Heart left ventricle (tissue), 16 donors: ENCODE data around the gene TMEM8B. TPM values are rescaled to one million over a fixed set of nuclear protein-coding genes. Genes with fewer than 3 reads are reported as not detected.

Source experiments
- ATAC-seq, 4 donors: fragments of 200-7000 bp; cut with Tn5 transposase; one replicate each; pipeline ENCODE4 v1.9.1; 2020 to 2022; ENCODE audit warnings: moderate library complexity in 4 of 4, mild to moderate bottlenecking in 3 of 4, moderate number of reproducible peaks in 1 of 4
- DNase-seq, 5 donors: peaks; one replicate each; pipeline ENCODE4 v3.0.0-alpha.2; 2020
- H3K27ac ChIP-seq, 12 donors: fragments of 200-600 bp; sonication (generic) in 4 of 12; one replicate each; pipeline versions ENCODE4 v1.5.0 to v1.8.0; 2016 to 2022; ENCODE audit warnings: mild to moderate bottlenecking in 2 of 12
- H3K27me3 ChIP-seq, 9 donors: fragments of 200-600 bp; sonication (generic) in 2 of 9; one replicate each; pipeline versions ENCODE4 v1.5.1 to v1.8.0; 2016 to 2022; ENCODE audit warnings: mild to moderate bottlenecking in 3 of 9
- H3K36me3 ChIP-seq, 9 donors: fragments of 200-600 bp; sonication (generic) in 2 of 9; one replicate each; pipeline versions ENCODE4 v1.5.0 to v1.8.0; 2018 to 2022; ENCODE audit warnings: mild to moderate bottlenecking in 2 of 9
- H3K4me1 ChIP-seq, 12 donors: fragments of 200-600 bp; sonication (generic) in 4 of 12; one replicate each; pipeline versions ENCODE4 v1.5.0 to v1.8.0; 2016 to 2022; ENCODE audit warnings: mild to moderate bottlenecking in 3 of 12
- H3K4me3 ChIP-seq, 12 donors: fragments of 200-600 bp; sonication (generic) in 4 of 12; one replicate each; pipeline versions ENCODE4 v1.5.0 to v1.8.0; 2017 to 2022; ENCODE audit warnings: mild to moderate bottlenecking in 9 of 12, moderate library complexity in 4 of 12
- H3K9me3 ChIP-seq, 12 donors: fragments of 200-600 bp; sonication (generic) in 4 of 12; one replicate each; pipeline versions ENCODE4 v1.5.0 to v1.8.0; 2016 to 2022; ENCODE audit warnings: mild to moderate bottlenecking in 1 of 12
- POLR2A ChIP-seq, 2 donors: fragments of 450-650 bp; IDR thresholded peaks; one replicate each; pipeline ENCODE4 v1.6.1; 2017; ENCODE audit warnings: antibody characterized with exemption in 2 of 2, mild to moderate bottlenecking in 2 of 2, moderate library complexity in 2 of 2
- WGBS, 4 donors: extraction: QIAGEN DNeasy Blood & Tissue Kit in 2 of 4; methylation state at CpG; one replicate each; pipeline versions ENCODE4 v1.1.5 to v1.1.7; 2013 to 2018; 5-methylcytosine and 5-hydroxymethylcytosine counted together
- intact Hi-C, 10 donors: fragments of 100-400 bp; cut with DNase I; formaldehyde crosslinking; loops; one replicate each; pipeline versions ENCODE4 v1.11.1 to v1.14.2; 2022
- polyA plus RNA-seq, 2 donors: library from polyadenylated mRNA; stranded (reverse); fragments of 200-250 nt; gene quantifications; one replicate each; pipeline ENCODE4 v1.2.3, GENCODE V29; 2013
- total RNA-seq, 9 donors: library from RNA; depleted of rRNA in 2 of 9; stranded (reverse); fragments of >200 nt in 2 of 9; fragmentation: NEBNext Ultra II Directional in 3 of 9; extraction: Animal tissue kit (Norgen Biotek cat#: 25700) in 3 of 9; gene quantifications; one replicate each; pipeline versions ENCODE4 v1.1.0 to v1.2.4, GENCODE V29; 2016 to 2023
- TF ChIP-seq, protein P1 (sequence below), 12 donors: fragments of 200-600 bp; sonication (generic) in 4 of 12; IDR thresholded peaks; one replicate each; pipeline versions ENCODE4 v1.5.0 to v1.8.0; 2018 to 2022; ENCODE audit warnings: antibody characterized with exemption in 12 of 12, mild to moderate bottlenecking in 5 of 12
- donor health status: ischemic (EF 13 %, LVEDD 7.1; RV severe dilation, severe dysfunction).
- donor health status: healthy with polysubstance abuse.
- donor health status: DM: no; HTN: yes; CAD: no.
- donor health status: DM: no; HTN: no; CAD: no.
- donor health status: ischemic (EF 25% LVEDD 6.9; RV normal size, moderate dysfunction).
- donor health status: ischemic (EF 25% LVEDD 5.7; RV mildly dilated, moderate dysfunction).
- donor health status: healthy.
- donor health status: DM: yes; HTN: yes; CAD: no.
- donor health status: ischemic (EF 35%, LVEDD 5.7; RV mildly dilated, moderate dysfunction).
- donor health status: nonischemic (EF 11% LVEDD 7.7; RV severe dilation, severe dysfunction).
- donor health status: DM: yes; HTN: yes; CAD: no.
- donor health status: PGD.
- donor health status: ischemic (EF 29% LVEDD 5.4; RV normal size, mild dysfunction).
- donor health status: nonischemic (EF 23%, LVEDD 6.1; RV moderate dilation, normal function).

Gene TMEM8B
- total and polyA plus RNA-seq, 11 donors = 7.9 to 21.4 (median 17.9) TPM

DNA sequence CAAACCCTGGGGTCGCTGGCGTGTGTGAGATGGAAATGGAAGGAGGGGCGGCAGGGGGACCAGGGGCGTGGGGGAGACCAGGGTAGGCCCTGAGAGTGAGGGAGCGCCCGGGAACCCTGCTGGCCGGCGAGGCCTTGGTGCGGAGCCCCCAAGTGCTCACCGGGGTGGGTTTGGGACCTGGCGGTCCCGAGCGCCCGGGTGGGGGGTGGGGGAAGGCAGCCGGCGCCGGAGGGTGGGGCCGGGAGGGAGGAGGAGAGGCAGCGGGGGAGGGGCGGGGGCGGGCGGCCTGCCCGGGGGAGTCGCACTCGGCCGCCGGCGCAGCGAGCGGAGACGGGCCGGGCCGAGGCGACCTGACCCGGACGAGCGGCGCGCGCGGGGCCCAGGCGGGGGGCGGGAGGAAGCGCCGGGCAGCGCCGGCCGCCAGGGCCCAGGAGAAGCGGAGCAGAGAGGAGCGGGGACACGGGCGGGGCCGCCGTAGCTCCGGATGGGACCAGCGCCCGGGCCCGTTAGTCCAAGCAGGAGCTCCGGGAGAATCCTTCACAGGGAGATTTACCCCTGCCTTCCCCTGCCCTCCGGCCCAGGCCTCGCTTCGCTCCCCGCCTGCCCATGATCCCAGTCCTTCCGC, 37.6 kb upstream of the TMEM8B start, which contains the start of gene NPR2:
TSS of gene NPR2 (plus strand) at position 295 of the 625 bp plus-strand sequence. CDS start 818 bp downstream, outside the sequence.
- no peaks in the 10 kb centered on the region for H3K9me3 ChIP-seq
- H3K27me3 ChIP-seq = peaks cover 0 to 7% (median 0%) of the 10 kb centered on the region in 9 donors
- H3K27ac ChIP-seq = peak within 1 kb of the TSS; percentile 27 to 88 (median 82)
- ATAC-seq (peak in 3 of 4 donors; percentile 45 to 78 (median 75)), DNase-seq (peak; percentile 52 to 69 (median 62))
- H3K4me3 ChIP-seq = peak within 1 kb of the TSS; percentile 45 to 96 (median 68)
- intact Hi-C loops = loop anchor here (1.0 to 10.0 kb wide), 7 partner anchors 21 to 233 kb away; partner anchors contain the start of genes HINT2 (in 3 of the 10), FAM221B (in 1 of the 10), SPAG8 (in 1 of the 10) and TMEM8B (in 1 of the 10)
- 2 to 15% (median 7%) methylated on average over 13 to 64 of the region's 64 CpGs for WGBS, 4 donors
- peaks cover 0 to 46% (median 30%) of the 10 kb centered on the region in 12 donors for H3K4me1 ChIP-seq
- TF ChIP-seq, protein P1, sequence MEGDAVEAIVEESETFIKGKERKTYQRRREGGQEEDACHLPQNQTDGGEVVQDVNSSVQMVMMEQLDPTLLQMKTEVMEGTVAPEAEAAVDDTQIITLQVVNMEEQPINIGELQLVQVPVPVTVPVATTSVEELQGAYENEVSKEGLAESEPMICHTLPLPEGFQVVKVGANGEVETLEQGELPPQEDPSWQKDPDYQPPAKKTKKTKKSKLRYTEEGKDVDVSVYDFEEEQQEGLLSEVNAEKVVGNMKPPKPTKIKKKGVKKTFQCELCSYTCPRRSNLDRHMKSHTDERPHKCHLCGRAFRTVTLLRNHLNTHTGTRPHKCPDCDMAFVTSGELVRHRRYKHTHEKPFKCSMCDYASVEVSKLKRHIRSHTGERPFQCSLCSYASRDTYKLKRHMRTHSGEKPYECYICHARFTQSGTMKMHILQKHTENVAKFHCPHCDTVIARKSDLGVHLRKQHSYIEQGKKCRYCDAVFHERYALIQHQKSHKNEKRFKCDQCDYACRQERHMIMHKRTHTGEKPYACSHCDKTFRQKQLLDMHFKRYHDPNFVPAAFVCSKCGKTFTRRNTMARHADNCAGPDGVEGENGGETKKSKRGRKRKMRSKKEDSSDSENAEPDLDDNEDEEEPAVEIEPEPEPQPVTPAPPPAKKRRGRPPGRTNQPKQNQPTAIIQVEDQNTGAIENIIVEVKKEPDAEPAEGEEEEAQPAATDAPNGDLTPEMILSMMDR (IDR thresholded peaks at IDR 0.05) = peak in 1 of 12 donors; percentile 9
- peak in 1 of 2 donors; percentile 30 for TF ChIP-seq POLR2A (IDR thresholded peaks at IDR 0.05)
- H3K36me3 ChIP-seq = peaks cover 0 to 4% (median 0%) of the 10 kb centered on the region in 9 donors

DNA sequence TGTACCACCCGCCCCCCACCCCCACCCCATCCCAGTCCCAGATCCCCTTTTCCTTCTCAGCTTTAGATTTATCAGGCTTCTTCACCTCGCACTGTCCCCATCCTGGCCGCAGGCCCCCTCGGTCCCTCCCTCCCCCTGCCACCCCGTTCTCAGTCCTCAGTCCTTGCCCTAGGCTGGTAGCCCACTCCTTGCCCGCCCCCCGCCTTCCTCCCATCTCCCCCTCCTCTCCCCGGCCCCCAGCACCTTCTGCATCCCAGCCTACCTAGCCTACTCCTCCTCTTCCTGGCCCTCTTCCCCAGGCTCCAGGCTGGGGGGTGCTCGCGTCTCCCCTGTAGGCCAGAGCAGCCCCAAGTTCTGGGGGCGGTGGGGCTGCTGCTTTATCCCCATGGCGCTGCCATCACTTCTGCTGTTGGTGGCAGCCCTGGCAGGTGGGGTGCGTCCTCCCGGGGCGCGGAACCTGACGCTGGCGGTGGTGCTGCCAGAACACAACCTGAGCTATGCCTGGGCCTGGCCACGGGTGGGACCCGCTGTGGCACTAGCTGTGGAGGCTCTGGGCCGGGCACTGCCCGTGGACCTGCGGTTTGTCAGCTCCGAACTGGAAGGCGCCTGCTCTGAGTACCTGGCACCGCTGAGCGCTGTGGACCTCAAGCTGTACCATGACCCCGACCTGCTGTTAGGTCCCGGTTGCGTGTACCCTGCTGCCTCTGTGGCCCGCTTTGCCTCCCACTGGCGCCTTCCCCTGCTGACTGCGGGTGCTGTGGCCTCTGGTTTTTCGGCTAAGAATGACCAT, 36.8 kb upstream of the TMEM8B start:
- ATAC-seq (peak in 1 of 4 donors; percentile 1), DNase-seq (peak in 4 of 5 donors; percentile 28 to 64 (median 41))
- peak overlapping the region in 10 of 12 donors; percentile 27 to 88 (median 84) for H3K27ac ChIP-seq
- WGBS, 4 donors = 60 to 84% (median 82%) methylated on average over 14 to 34 of the region's 34 CpGs
- peaks cover 0 to under 1% (median 0%) of the 10 kb centered on the region in 9 donors for H3K36me3 ChIP-seq
- H3K4me3 ChIP-seq = peak overlapping the region; percentile 45 to 96 (median 68)
- intact Hi-C loops = loop anchor here in 2 of 10 donors (5.0 to 10.0 kb wide), 2 partner anchors 35 to 233 kb away; partner anchors contain the start of genes FAM221B (in 1 of the 2) and TMEM8B (in 1 of the 2)
- H3K4me1 ChIP-seq = peaks cover 0 to 46% (median 30%) of the 10 kb centered on the region in 12 donors
- TF ChIP-seq POLR2A (IDR thresholded peaks at IDR 0.05) = no peak
- TF ChIP-seq, protein P1 (IDR thresholded peaks at IDR 0.05) = no peak
- peaks cover 0 to 7% (median 0%) of the 10 kb centered on the region in 9 donors for H3K27me3 ChIP-seq
- H3K9me3 ChIP-seq = no peaks in the 10 kb centered on the region

DNA sequence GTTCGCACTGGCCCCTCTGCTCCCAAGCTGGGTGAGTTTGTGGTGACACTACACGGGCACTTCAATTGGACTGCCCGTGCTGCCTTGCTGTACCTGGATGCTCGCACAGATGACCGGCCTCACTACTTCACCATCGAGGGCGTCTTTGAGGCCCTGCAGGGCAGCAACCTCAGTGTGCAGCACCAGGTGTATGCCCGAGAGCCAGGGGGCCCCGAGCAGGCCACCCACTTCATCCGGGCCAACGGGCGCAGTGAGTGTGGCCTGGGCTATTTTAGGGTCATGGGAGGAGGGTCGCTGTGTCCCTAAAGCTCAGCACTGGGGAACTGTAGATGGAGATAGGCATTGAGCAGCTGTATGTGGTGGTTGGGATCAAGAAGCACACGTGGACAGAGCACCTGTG, 36.2 kb upstream of the TMEM8B start:
- 85 to 87% (median 86%) methylated on average over 14 of the region's 14 CpGs for WGBS, 4 donors
- peak overlapping the region in 5 of 12 donors; percentile 3 to 85 (median 68) for H3K4me3 ChIP-seq
- H3K4me1 ChIP-seq = peaks cover 0 to 46% (median 30%) of the 10 kb centered on the region in 12 donors
- H3K36me3 ChIP-seq = no peaks in the 10 kb centered on the region
- TF ChIP-seq, protein P1 (IDR thresholded peaks at IDR 0.05) = no peak
- TF ChIP-seq POLR2A (IDR thresholded peaks at IDR 0.05) = no peak
- peaks cover 0 to 7% (median 0%) of the 10 kb centered on the region in 9 donors for H3K27me3 ChIP-seq
- intact Hi-C loops = loop anchor here in 2 of 10 donors (5.0 to 10.0 kb wide), 2 partner anchors 34 to 232 kb away; partner anchors contain the start of genes FAM221B (in 1 of the 2) and TMEM8B (in 1 of the 2)
- DNase-seq (no peak), ATAC-seq (no peak)
- peak overlapping the region in 3 of 12 donors; percentile 17 to 88 (median 88) for H3K27ac ChIP-seq
- H3K9me3 ChIP-seq = no peaks in the 10 kb centered on the region
